ENCODE measurements around the gene BRWD1. TPM values are rescaled to one million over a fixed set of nuclear protein-coding genes. Genes with fewer than 3 reads are reported as not detected.

BRWD1 gene
- total and polyA plus RNA-seq, 2 of the 13 experiments (the other 11 are each of a cell fraction or from before 2014, with no cell fraction given), result 13.9 to 28.0 TPM

GRCh38 chr21:39183272-39184049, 130.0 kb downstream of the BRWD1 start, which contains the start of gene PSMG1 (continued):
- TF ChIP-seq, protein P1, sequence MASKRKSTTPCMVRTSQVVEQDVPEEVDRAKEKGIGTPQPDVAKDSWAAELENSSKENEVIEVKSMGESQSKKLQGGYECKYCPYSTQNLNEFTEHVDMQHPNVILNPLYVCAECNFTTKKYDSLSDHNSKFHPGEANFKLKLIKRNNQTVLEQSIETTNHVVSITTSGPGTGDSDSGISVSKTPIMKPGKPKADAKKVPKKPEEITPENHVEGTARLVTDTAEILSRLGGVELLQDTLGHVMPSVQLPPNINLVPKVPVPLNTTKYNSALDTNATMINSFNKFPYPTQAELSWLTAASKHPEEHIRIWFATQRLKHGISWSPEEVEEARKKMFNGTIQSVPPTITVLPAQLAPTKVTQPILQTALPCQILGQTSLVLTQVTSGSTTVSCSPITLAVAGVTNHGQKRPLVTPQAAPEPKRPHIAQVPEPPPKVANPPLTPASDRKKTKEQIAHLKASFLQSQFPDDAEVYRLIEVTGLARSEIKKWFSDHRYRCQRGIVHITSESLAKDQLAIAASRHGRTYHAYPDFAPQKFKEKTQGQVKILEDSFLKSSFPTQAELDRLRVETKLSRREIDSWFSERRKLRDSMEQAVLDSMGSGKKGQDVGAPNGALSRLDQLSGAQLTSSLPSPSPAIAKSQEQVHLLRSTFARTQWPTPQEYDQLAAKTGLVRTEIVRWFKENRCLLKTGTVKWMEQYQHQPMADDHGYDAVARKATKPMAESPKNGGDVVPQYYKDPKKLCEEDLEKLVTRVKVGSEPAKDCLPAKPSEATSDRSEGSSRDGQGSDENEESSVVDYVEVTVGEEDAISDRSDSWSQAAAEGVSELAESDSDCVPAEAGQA (IDR thresholded peaks at IDR 0.05; ENCODE audit: low read depth), result 0 out of 2 replicates have a peak, but pooled peaks have one; percentile 55
- TF ChIP-seq, protein P1 (CRISPR knock-in tag; IDR thresholded peaks at IDR 0.05; ENCODE audit: borderline replicate concordance), result no peak; the same call in 1 of the 2 replicates
- TF ChIP-seq HNRNPUL1 (IDR thresholded peaks at IDR 0.05; ENCODE audit: low read depth, low read length), result no peak; the same call in none of the 2 replicates
- peak; percentile 19 for TF ChIP-seq PHF5A (CRISPR knock-in tag; IDR thresholded peaks at IDR 0.05; ENCODE audit: low read depth, unreplicated experiment)
- no peak for TF ChIP-seq CBX2 (IDR thresholded peaks at IDR 0.05; ENCODE audit: low read depth, low read length)
- TF ChIP-seq CBX2 (CRISPR knock-in tag; IDR thresholded peaks at IDR 0.05; ENCODE audit: low read depth), result no peak
- peak; percentile 66; the same call in 1 of the 2 replicates for TF ChIP-seq ZNF281 (CRISPR knock-in tag; IDR thresholded peaks at IDR 0.05; ENCODE audit: borderline replicate concordance)
- TF ChIP-seq PBX2 (CRISPR knock-in tag; IDR thresholded peaks at IDR 0.05), result no peak
- no peak for TF ChIP-seq IRX3 (CRISPR knock-in tag; IDR thresholded peaks at IDR 0.05; ENCODE audit: borderline replicate concordance, low read depth)
- no peak for TF ChIP-seq ZNF510 (CRISPR knock-in tag; IDR thresholded peaks at IDR 0.05; ENCODE audit: low read depth)
- peak; percentile 88 for TF ChIP-seq HOXA9 (CRISPR knock-in tag; IDR thresholded peaks at IDR 0.05; ENCODE audit: borderline replicate concordance)
- no peak for TF ChIP-seq SIX1 (CRISPR knock-in tag; IDR thresholded peaks at IDR 0.05; ENCODE audit: borderline replicate concordance)
- no peak for TF ChIP-seq ZUFSP (CRISPR knock-in tag; IDR thresholded peaks at IDR 0.05; ENCODE audit: borderline replicate concordance)
- no peak for TF ChIP-seq TBP (CRISPR knock-in tag; IDR thresholded peaks at IDR 0.05)
- TF ChIP-seq ZNF530 (CRISPR knock-in tag; IDR thresholded peaks at IDR 0.05; ENCODE audit: low read depth), result no peak
- TF ChIP-seq FOXM1 (CRISPR knock-in tag; IDR thresholded peaks at IDR 0.05), result no peak
- no peak for TF ChIP-seq ZNF282 (IDR thresholded peaks at IDR 0.05; ENCODE audit: partially characterized antibody)
- TF ChIP-seq ZNF468 (CRISPR knock-in tag; IDR thresholded peaks at IDR 0.05), result no peak
